Measurements from ENCODE around the gene WNK2.
A peak's percentile ranks its signal among the peaks of the same experiment; 100 is the strongest.

WNK2 gene

DNA sequence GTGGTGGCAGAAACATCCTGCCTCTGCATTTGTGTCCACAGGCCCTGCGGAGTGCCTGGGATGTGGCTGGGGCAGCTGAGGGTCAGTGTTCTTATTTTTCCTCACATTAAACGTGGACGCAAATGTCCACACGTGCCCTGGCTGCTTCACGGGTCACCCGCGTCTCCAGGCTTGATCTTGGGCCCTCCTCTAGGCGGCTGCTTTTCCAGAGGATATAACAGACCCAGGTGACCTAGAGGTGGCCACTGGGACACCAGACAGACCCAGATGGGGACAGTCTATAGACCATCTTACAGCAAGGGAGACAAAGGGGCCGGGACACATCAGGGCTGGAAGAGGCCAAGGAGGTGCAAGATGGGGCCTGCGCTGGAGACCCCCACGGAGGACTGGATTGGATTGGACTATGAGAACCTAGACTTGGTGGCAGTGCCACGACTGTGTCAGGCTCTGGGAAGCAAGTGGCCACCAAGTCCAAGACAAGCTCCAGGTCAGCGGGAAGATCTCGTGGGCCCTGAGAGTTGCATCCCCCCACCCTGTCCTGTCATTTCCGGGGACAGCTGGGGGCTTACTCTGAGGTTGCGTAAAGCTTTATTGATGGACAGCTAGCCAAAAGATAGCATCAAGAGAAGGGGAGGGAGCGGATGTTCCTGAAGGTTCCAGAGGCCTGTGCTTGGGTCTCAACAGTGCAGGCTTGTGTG lies 6.9 kb downstream of the WNK2 start:
- peaks cover 6% of the 10 kb centered on the region for H3K27me3 ChIP-seq (ENCODE audit: insufficient read depth, poor library complexity, severe bottlenecking)
- H3K36me3 ChIP-seq (ENCODE audit: low read depth), result no peaks in the 10 kb centered on the region
- DNase-seq (ENCODE audit: low spot score) (no peak), ATAC-seq (ENCODE audit: low read depth) (no peak)
- TF ChIP-seq, protein P1, sequence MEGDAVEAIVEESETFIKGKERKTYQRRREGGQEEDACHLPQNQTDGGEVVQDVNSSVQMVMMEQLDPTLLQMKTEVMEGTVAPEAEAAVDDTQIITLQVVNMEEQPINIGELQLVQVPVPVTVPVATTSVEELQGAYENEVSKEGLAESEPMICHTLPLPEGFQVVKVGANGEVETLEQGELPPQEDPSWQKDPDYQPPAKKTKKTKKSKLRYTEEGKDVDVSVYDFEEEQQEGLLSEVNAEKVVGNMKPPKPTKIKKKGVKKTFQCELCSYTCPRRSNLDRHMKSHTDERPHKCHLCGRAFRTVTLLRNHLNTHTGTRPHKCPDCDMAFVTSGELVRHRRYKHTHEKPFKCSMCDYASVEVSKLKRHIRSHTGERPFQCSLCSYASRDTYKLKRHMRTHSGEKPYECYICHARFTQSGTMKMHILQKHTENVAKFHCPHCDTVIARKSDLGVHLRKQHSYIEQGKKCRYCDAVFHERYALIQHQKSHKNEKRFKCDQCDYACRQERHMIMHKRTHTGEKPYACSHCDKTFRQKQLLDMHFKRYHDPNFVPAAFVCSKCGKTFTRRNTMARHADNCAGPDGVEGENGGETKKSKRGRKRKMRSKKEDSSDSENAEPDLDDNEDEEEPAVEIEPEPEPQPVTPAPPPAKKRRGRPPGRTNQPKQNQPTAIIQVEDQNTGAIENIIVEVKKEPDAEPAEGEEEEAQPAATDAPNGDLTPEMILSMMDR (IDR thresholded peaks at IDR 0.05; ENCODE audit: poor library complexity, severe bottlenecking), result no peak
- H3K9me3 ChIP-seq (ENCODE audit: severe bottlenecking), result no peaks in the 10 kb centered on the region
- H3K4me3 ChIP-seq (ENCODE audit: severe bottlenecking), result no peak overlapping the region
- no peak overlapping the region for H3K27ac ChIP-seq (ENCODE audit: poor library complexity, severe bottlenecking)
- H3K4me1 ChIP-seq (ENCODE audit: insufficient read depth, poor library complexity, severe bottlenecking), result no peaks in the 10 kb centered on the region

DNA sequence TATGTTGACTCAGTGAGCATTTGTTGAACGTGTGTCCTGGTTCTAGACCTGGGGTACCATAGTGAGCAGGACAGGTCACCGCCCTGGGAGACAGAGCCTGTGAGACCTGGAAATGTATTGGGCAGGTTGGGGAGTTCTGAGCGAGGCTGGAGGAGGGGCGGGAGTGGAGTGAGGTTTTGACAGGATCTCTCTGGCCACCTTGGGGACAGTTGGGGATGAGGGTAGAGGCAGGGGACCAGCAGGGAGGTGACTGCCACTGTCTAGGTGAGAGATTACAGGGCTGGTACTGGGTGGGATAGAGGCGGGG lies 7.4 kb downstream of the WNK2 start:
- TF ChIP-seq, protein P1 (IDR thresholded peaks at IDR 0.05; ENCODE audit: poor library complexity, severe bottlenecking), result no peak
- Histone ChIP-seq H3K36me3 (ENCODE audit: low read depth) (no peaks in the 10 kb centered on the region), H3K9me3 (ENCODE audit: severe bottlenecking) (no peaks in the 10 kb centered on the region), H3K4me1 (ENCODE audit: insufficient read depth, poor library complexity, severe bottlenecking) (no peaks in the 10 kb centered on the region), H3K27me3 (ENCODE audit: insufficient read depth, poor library complexity, severe bottlenecking) (peaks cover 6% of the 10 kb centered on the region), H3K4me3 (ENCODE audit: severe bottlenecking) (no peak overlapping the region), H3K27ac (ENCODE audit: poor library complexity, severe bottlenecking) (no peak overlapping the region)
- ATAC-seq (ENCODE audit: low read depth), result no peak
- no peak for DNase-seq (ENCODE audit: low spot score)

DNA sequence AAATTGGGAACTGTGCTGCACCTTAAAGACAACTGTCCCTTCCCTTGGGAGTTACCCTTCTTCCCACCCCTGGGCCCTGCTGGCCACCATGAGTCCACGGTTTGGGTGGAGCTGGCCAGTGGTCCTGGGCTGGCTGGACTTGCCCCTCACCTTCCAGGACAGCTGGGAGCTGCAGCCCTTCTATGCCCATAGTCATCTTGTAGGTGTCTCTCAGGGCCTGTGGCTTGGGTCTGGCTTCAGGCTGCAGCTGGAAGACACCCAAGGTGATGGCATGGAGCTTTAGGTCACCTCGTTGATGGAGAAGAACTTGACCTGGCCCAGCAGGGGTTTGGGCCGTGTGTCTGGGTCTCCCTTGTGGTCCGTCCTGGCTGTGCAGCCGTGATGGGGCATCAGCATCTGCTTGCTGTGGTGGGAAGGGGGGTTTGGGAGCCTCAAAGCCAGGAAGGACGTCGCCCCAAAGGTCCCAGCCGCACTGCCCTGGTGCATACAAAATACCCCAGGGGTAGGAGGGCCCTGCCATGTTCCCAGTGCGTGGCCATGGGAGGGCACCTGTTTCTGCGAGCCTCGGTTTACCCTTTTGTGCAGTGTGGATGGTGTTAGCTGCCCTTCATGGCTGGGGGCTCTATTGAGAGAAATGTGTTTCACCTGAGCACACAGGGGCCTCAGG lies 8.9 kb downstream of the WNK2 start:
- ATAC-seq (ENCODE audit: low read depth) (no peak), DNase-seq (ENCODE audit: low spot score) (no peak)
- Histone ChIP-seq H3K27ac (ENCODE audit: poor library complexity, severe bottlenecking) (no peak overlapping the region), H3K27me3 (ENCODE audit: insufficient read depth, poor library complexity, severe bottlenecking) (peaks cover 6% of the 10 kb centered on the region), H3K4me1 (ENCODE audit: insufficient read depth, poor library complexity, severe bottlenecking) (no peaks in the 10 kb centered on the region), H3K36me3 (ENCODE audit: low read depth) (no peaks in the 10 kb centered on the region), H3K9me3 (ENCODE audit: severe bottlenecking) (no peaks in the 10 kb centered on the region), H3K4me3 (ENCODE audit: severe bottlenecking) (no peak overlapping the region)
- TF ChIP-seq, protein P1 (IDR thresholded peaks at IDR 0.05; ENCODE audit: poor library complexity, severe bottlenecking), result no peak

DNA sequence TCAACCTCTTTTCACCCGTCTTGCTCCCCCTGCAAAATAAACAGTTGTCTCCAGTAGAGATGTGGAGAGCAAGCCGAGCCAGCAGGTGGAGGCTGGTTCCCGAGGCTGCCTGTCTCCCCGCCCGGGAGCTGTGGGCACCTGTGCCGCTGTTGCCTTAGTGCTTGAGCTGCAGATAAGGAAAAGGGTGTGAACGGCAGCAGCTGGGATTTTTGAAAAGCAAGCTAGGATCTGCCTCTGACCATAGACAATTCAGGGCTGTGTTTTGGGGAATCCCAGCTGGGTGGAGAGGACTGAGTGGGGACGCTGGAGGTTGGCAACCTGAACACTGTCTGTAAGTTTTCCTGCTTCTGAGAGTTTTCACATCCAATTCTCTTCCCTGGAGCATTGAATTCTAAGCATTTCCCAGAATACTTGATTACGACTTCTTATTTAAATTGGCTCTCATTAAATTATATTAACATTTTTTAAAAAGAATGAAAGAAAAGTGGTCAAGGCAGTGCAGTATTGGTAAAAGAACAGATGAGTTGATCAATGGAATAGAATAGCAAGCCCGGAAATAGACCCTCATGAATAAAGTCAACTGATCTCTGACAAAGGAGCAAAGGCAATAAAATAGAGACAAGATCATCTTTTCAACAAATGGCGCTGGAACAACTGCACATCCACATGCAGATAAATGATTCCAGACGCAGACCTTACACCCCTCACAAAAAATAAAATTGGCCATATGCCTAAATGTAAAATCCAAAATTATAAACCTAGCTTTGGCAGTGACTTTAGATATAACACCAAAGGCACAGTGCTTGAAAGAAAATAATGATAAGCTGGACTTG lies 9.7 kb downstream of the WNK2 start:
- no peaks in the 10 kb centered on the region for H3K4me1 ChIP-seq (ENCODE audit: insufficient read depth, poor library complexity, severe bottlenecking)
- H3K27me3 ChIP-seq (ENCODE audit: insufficient read depth, poor library complexity, severe bottlenecking), result no peaks in the 10 kb centered on the region
- H3K27ac ChIP-seq (ENCODE audit: poor library complexity, severe bottlenecking), result no peak overlapping the region
- TF ChIP-seq, protein P1 (IDR thresholded peaks at IDR 0.05; ENCODE audit: poor library complexity, severe bottlenecking), result peak; percentile 15
- peak; percentile 52; the same call in 2 of the 3 replicates for ATAC-seq (ENCODE audit: low read depth)
- no peaks in the 10 kb centered on the region for H3K9me3 ChIP-seq (ENCODE audit: severe bottlenecking)
- H3K4me3 ChIP-seq (ENCODE audit: severe bottlenecking), result no peak overlapping the region
- no peaks in the 10 kb centered on the region for H3K36me3 ChIP-seq (ENCODE audit: low read depth)
- no peak for DNase-seq (ENCODE audit: low spot score)
